Sigmoid colon (tissue), 4 donors: ENCODE data around the gene HMOX2.

Experiments used
- CTCF ChIP-seq, 4 experiments: fragments of 450-650 bp in 3 of 4; fragments of 200-600 bp in 1 of 4; IDR thresholded peaks; one replicate each; pipeline ENCODE4 v1.5.1; 2016 to 2019; ENCODE audit warnings: antibody characterized with exemption in 4 of 4, mild to moderate bottlenecking in 3 of 4, moderate library complexity in 2 of 4
- POLR2A ChIP-seq, 2 donors: fragments of 450-650 bp; IDR thresholded peaks; one replicate each; pipeline ENCODE4 v1.6.1; 2016; ENCODE audit warnings: antibody characterized with exemption in 2 of 2, mild to moderate bottlenecking in 2 of 2, moderate library complexity in 2 of 2
- POLR2AphosphoS5 ChIP-seq, 4 donors: sonication (generic); formaldehyde crosslinking; IDR thresholded peaks; one replicate each; pipeline ENCODE4 v1.6.1; 2017; ENCODE audit warnings: antibody characterized with exemption in 4 of 4

- TF ChIP-seq POLR2AphosphoS5 (IDR thresholded peaks at IDR 0.05) (no peak), CTCF (IDR thresholded peaks at IDR 0.05) (no peak), POLR2A (IDR thresholded peaks at IDR 0.05) (no peak)
These were observed 29.4 kb downstream of the HMOX2 start for GRCh38 chr16:4505356-4506147.
